ENCODE measurements around the gene LGR6. TPM values are rescaled to one million over a fixed set of nuclear protein-coding genes. Genes with fewer than 3 reads are reported as not detected.

Gene LGR6
- total and polyA plus RNA-seq, 2 donors (not counting 1 experiment from before 2014, with no cell fraction given) = 0.28 TPM; not detected in 1

DNA sequence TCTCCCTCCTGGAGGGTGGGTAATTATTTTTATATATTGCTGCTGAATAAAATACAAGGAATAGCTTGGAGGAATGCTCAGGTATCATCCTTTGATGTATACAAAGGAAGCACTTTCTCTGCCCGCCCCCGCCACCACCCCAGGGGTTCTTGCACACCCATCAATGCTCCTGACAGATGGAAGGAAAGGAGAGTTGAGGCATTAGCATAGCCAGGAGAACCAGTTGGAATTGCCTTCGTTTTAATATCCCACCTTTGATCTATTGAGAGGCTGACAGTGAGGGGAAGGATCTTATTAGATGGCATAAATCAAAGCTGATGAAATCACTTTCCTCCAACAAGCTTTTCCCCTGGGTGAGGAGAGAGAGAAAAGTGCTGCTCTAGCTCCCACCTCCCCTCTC, 71.1 kb downstream of the LGR6 start:
- no peaks in the 10 kb centered on the region for H3K4me1 ChIP-seq (ENCODE audit: control insufficient read depth in 2 of 2, insufficient read depth in 2 of 2, low read length in 2 of 2)
- Mint-ChIP-seq H3K27me3 (peaks cover 42% of the 10 kb centered on the region), H3K4me3 (no peak overlapping the region), H3K27ac (no peak overlapping the region), H3K9me3 (ENCODE audit: insufficient read depth) (no peaks in the 10 kb centered on the region), H3K4me1 (no peaks in the 10 kb centered on the region)
- peaks cover 0 to 27% (median 19%) of the 10 kb centered on the region in 4 experiments for H3K27me3 ChIP-seq (replicated peaks in 1 of 4; ENCODE audit: control extremely low read depth in 1 of 4, control insufficient read depth in 3 of 4, insufficient read depth in 4 of 4, low read length in 3 of 4)
- no peak for TF ChIP-seq EZH2 (IDR thresholded peaks at IDR 0.05; ENCODE audit: borderline replicate concordance, insufficient read depth, low read depth, low read length, poor library complexity, severe bottlenecking)
- TF ChIP-seq, protein P1, sequence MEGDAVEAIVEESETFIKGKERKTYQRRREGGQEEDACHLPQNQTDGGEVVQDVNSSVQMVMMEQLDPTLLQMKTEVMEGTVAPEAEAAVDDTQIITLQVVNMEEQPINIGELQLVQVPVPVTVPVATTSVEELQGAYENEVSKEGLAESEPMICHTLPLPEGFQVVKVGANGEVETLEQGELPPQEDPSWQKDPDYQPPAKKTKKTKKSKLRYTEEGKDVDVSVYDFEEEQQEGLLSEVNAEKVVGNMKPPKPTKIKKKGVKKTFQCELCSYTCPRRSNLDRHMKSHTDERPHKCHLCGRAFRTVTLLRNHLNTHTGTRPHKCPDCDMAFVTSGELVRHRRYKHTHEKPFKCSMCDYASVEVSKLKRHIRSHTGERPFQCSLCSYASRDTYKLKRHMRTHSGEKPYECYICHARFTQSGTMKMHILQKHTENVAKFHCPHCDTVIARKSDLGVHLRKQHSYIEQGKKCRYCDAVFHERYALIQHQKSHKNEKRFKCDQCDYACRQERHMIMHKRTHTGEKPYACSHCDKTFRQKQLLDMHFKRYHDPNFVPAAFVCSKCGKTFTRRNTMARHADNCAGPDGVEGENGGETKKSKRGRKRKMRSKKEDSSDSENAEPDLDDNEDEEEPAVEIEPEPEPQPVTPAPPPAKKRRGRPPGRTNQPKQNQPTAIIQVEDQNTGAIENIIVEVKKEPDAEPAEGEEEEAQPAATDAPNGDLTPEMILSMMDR (IDR thresholded peaks at IDR 0.05) = no peak
- H3K9me3 ChIP-seq (ENCODE audit: control extremely low read depth in 1 of 3, control insufficient read depth in 2 of 3, insufficient read depth in 1 of 3, low read length in 2 of 3) = peaks cover 0 to 3% (median 0%) of the 10 kb centered on the region in 3 donors
- ChIA-PET POLR2A (no interaction called here), CTCF (no interaction called here)
- no peaks in the 10 kb centered on the region for H4K20me1 ChIP-seq (ENCODE audit: control insufficient read depth, insufficient read depth, low read length, poor library complexity, severe bottlenecking)
- no peak overlapping the region for H2AFZ ChIP-seq (ENCODE audit: insufficient read depth, low read depth, low read length, poor library complexity, severe bottlenecking)
- DNase-seq (no peak), ATAC-seq (ENCODE audit: low read depth) (no peak)
- H3K4me3 ChIP-seq (ENCODE audit: control extremely low read depth in 1 of 5, extremely low read depth in 1 of 5, insufficient read depth in 1 of 5, low read depth in 2 of 5, low read length in 4 of 5) = no peak overlapping the region
- H3K27ac ChIP-seq (ENCODE audit: low read length in 2 of 2) = no peak overlapping the region
- H3K36me3 ChIP-seq (replicated peaks in 1 of 2; ENCODE audit: control extremely low read depth in 1 of 2, control insufficient read depth in 1 of 2, extremely low read depth in 1 of 2, insufficient read depth in 2 of 2, low read length in 1 of 2) = no peaks in the 10 kb centered on the region
- H3K9ac ChIP-seq (ENCODE audit: low read length) = no peak overlapping the region
- intact Hi-C loops (cut with micrococcal nuclease) = no loop called here
- WGBS (ENCODE audit: insufficient coverage) = no CpG with 5 or more reads among the region's 3 CpGs
- H3K79me2 ChIP-seq (ENCODE audit: control insufficient read depth, insufficient read depth, low read length) = no peaks in the 10 kb centered on the region
- H3K4me2 ChIP-seq (replicated peaks; ENCODE audit: low read depth, low read length, poor library complexity, severe bottlenecking) = no peak overlapping the region

DNA sequence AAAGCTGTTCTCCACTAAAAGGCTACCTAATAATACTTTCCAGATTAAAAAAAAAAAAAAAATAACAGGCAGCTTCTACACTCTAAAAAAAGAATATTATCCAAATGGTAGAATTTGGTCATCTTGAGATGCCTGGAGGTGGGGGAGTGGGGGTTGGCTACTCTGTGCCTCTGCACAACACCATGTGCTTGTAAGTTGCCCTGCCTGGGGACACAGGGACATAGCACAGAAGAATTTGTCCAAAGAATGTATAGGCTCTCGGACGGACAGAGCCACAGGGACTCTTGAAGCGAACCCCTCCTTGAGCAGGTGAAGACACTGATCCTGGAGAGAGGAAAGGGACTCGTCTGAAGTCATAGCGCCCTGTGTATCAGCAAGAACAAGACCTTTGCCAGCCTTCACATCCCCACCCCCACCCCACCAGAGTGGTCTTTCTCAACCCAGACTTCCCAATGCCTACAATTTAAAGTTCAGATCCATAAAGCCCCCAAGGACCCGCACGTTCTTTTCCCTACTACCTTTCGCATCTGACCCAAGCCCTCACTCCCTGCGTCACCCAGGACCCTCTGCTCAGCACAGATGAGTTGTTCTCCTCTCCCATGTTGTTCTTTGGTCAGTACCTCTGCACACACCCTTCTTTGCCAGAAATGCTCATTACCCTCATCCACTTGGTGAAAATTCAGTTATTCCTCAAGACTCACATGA, 72.6 kb downstream of the LGR6 start:
- Histone ChIP-seq H3K9me3 (ENCODE audit: control extremely low read depth in 1 of 3, control insufficient read depth in 2 of 3, insufficient read depth in 1 of 3, low read length in 2 of 3) (peaks cover 0 to 3% (median 0%) of the 10 kb centered on the region in 3 donors), H3K4me1 (ENCODE audit: control insufficient read depth in 2 of 2, insufficient read depth in 2 of 2, low read length in 2 of 2) (no peaks in the 10 kb centered on the region), H3K9ac (ENCODE audit: low read length) (no peak overlapping the region), H2AFZ (ENCODE audit: insufficient read depth, low read depth, low read length, poor library complexity, severe bottlenecking) (no peak overlapping the region), H3K27ac (ENCODE audit: low read length in 2 of 2) (no peak overlapping the region), H3K36me3 (replicated peaks in 1 of 2; ENCODE audit: control extremely low read depth in 1 of 2, control insufficient read depth in 1 of 2, extremely low read depth in 1 of 2, insufficient read depth in 2 of 2, low read length in 1 of 2) (no peaks in the 10 kb centered on the region), H3K4me2 (replicated peaks; ENCODE audit: low read depth, low read length, poor library complexity, severe bottlenecking) (no peak overlapping the region), H4K20me1 (ENCODE audit: control insufficient read depth, insufficient read depth, low read length, poor library complexity, severe bottlenecking) (no peaks in the 10 kb centered on the region), H3K79me2 (ENCODE audit: control insufficient read depth, insufficient read depth, low read length) (no peaks in the 10 kb centered on the region), H3K4me3 (ENCODE audit: control extremely low read depth in 1 of 5, extremely low read depth in 1 of 5, insufficient read depth in 1 of 5, low read depth in 2 of 5, low read length in 4 of 5) (no peak overlapping the region), H3K27me3 (replicated peaks in 1 of 4; ENCODE audit: control extremely low read depth in 1 of 4, control insufficient read depth in 3 of 4, insufficient read depth in 4 of 4, low read length in 3 of 4) (peaks cover 0 to 32% (median 19%) of the 10 kb centered on the region in 4 experiments)
- CTCF ChIA-PET = interaction anchor here (0.7 kb wide), 1 partner anchor 78 kb away, joined by 3 read pairs; no protein-coding TSS in a partner anchor
- intact Hi-C loops (cut with micrococcal nuclease) = no loop called here
- WGBS (ENCODE audit: insufficient coverage) = 90% methylated on average over 8 of the region's 9 CpGs
- Mint-ChIP-seq H3K9me3 (ENCODE audit: insufficient read depth) (no peaks in the 10 kb centered on the region), H3K27ac (no peak overlapping the region), H3K27me3 (peaks cover 45% of the 10 kb centered on the region), H3K4me1 (no peaks in the 10 kb centered on the region), H3K4me3 (no peak overlapping the region)
- DNase-seq (no peak), ATAC-seq (ENCODE audit: low read depth) (no peak)
- no peak for TF ChIP-seq EZH2 (IDR thresholded peaks at IDR 0.05; ENCODE audit: borderline replicate concordance, insufficient read depth, low read depth, low read length, poor library complexity, severe bottlenecking)
- TF ChIP-seq, protein P1 (IDR thresholded peaks at IDR 0.05) = no peak
- POLR2A ChIA-PET = no interaction called here
